ENCODE results near the gene BCL7B.

DNA sequence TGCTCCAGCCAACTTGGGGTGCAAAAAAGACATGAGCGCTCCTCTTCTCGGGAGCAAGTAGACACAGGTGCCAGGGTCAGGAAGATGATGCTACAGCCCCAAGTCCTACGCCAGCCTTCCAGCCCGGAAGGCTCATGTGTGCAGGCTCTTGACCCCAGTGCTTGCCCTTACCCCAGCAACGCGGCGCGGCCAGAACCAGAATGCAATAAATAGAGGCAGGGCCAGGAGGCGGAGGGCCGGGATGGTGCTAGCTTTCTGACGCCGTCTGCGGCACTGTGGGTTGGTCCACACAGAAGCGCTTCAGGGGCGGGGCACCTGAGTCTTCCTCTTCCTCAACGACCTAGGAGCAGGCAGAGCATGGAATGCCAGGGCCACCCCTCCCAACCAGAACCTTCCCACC, 20.4 kb downstream of the BCL7B start:
- TF ChIP-seq TCF7L2 (IDR thresholded peaks at IDR 0.05; ENCODE audit: borderline replicate concordance, extremely low read depth, insufficient read depth, insufficient read length): no peak
- TF ChIP-seq, protein P1, sequence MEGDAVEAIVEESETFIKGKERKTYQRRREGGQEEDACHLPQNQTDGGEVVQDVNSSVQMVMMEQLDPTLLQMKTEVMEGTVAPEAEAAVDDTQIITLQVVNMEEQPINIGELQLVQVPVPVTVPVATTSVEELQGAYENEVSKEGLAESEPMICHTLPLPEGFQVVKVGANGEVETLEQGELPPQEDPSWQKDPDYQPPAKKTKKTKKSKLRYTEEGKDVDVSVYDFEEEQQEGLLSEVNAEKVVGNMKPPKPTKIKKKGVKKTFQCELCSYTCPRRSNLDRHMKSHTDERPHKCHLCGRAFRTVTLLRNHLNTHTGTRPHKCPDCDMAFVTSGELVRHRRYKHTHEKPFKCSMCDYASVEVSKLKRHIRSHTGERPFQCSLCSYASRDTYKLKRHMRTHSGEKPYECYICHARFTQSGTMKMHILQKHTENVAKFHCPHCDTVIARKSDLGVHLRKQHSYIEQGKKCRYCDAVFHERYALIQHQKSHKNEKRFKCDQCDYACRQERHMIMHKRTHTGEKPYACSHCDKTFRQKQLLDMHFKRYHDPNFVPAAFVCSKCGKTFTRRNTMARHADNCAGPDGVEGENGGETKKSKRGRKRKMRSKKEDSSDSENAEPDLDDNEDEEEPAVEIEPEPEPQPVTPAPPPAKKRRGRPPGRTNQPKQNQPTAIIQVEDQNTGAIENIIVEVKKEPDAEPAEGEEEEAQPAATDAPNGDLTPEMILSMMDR (IDR thresholded peaks at IDR 0.05 in 2 of 3, conservative IDR thresholded peaks at IDR 0.05 in 1 of 3; ENCODE audit: borderline replicate concordance in 1 of 3, insufficient read depth in 1 of 3, low read depth in 2 of 3, low read length in 2 of 3): no peak
- TF ChIP-seq YY1 (IDR thresholded peaks at IDR 0.05; ENCODE audit: extremely low read depth, insufficient replicate concordance, low read depth, low read length): no peak
- TF ChIP-seq EZH2 (IDR thresholded peaks at IDR 0.05): no peak
- no peak for TF ChIP-seq POLR2A (IDR thresholded peaks at IDR 0.05; ENCODE audit: borderline replicate concordance, extremely low read depth, insufficient read depth, insufficient read length)
- no peak for TF ChIP-seq POLR2AphosphoS5 (IDR thresholded peaks at IDR 0.05; ENCODE audit: low read depth, low read length)
- no peak for TF ChIP-seq ZNF274 (IDR thresholded peaks at IDR 0.05; ENCODE audit: low read depth, low read length)
